HG02973 (cell line): ENCODE results near the gene ACVR1.
"Not testable (repeated sequence)": the region's sequence is repeated elsewhere in the genome, so short reads cannot be mapped to it uniquely, and the experiment has no call there.

Experiments used
- ATAC-seq: cut with Tn5 transposase; IDR thresholded peaks from one replicate; pipeline ENCODE4 v1.9.1; 2021; ENCODE audit warnings: moderate library complexity; ENCODE audit not compliant: unreplicated experiment

ACVR1 gene

DNA sequence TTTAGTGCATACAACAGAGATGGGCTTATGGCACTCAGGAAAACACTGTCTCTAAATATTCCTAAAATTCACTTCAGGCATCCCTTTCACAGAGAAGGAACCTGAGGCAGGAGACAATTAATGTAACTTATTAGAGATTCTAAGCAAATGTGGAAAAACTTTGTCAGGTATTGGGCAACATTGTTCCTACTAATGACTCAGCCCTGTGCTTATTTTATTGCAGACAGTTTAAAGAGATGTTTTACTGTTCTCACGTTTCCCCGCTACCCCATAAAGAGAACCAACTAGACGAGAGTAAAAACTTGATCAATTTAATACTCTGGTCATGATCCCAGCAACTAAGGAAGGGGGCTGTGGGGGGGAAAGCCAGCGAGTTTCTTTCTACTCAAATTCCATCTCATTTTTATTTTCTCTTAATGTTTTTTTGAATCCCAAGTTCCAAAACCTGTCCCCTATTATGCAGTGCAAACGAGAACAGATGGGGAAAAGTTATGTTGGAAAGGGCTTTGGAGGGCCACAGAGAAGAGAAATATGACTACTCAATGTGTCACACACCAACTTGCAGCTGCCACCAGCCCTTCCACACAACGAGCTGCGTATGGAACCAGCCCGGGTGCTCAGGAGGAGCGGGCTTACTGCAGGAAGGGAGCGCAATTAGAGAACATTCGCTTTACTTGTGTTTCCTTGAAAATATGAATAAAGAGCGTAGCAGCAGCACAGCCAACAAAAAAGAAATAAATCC lies 18.7 kb upstream of the ACVR1 start:
- ATAC-seq: no peak

DNA sequence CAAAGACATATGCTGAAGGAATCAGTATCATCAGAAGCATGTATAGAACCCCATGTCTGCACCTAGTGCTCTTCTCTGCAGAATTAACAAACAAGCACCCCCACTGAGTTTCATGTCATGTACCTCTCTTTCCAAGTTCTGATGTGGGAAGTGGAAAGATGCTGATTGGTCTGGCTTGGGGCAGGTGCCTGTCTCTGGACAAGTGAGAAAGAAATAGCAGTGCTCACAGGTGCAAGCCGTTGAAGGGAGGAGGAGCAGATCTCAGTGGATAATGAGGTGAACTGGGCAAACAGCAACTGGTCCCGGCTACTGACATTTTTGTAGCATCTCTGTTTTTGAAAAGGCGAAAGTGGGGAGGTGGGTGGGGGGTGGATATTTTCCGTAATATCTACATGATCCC lies 17.5 kb upstream of the ACVR1 start:
- ATAC-seq: no peak

DNA sequence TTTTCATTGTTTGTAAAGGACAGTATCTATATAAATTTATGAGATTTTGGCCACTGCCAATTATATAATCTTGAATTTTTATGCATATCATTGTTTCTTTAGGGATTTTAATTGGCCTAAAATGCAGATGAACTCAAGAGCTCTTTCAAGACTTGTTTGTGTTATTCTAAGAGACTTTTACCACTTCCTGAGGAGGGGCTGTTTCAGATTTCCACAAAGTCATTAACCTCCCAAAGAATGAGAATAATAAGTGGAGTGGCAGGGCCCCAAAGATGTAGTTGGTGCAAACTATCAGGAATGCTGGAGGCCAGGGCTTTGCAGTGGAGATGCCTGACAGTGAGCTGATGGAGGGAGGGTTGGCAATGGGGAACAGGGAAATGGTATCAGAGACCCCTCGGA lies 15.5 kb upstream of the ACVR1 start:
- ATAC-seq: no peak

DNA sequence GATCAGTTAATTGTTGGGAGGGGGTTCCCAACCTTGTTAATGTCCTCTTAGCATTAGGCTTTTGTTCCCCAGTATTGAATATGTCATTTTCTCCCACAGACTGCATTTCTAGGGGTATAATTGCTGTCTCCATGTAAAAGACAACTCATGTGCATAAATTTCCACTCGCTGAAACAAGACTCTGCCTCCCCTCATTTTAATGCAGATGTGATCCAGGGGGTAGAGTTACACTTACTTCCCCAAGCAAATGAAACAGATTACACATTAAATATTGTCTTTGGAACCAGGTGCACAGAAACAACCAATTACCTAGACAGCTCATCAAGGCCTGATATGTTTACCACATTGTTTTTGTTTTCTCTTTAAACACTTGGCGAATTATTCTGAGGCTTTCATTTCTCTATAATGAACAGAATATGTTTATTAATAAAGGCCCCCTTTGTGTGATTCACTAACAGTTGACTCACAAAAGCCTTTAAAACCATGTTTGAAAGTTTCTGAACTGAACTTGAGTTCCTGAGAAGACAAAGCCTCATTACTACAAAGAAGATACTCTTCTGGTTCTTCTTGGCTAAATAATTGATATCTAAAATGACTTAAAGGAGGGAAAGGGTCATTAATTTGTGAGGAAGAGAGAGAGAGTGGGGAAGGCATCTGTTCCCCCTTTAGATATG lies 15.0 kb upstream of the ACVR1 start:
- ATAC-seq: no peak

DNA sequence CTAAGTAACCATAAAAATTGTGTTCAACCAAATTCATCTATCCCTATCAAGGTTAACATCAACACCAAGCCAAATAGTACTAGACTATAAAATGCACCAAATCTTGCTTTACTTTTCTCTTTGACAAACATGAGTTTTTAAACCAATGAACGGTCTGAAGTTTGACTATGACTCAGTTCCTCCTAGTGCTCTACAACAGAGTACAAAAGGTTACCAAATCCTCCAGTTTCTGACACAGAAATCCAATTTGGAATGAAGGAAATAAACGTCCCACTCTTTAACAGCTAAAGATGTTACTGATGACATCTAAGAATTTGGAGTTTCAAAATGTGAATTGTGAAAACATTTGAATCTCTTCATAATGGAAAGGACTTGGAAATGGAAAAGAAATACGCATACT lies 11.8 kb upstream of the ACVR1 start:
- ATAC-seq: no peak

DNA sequence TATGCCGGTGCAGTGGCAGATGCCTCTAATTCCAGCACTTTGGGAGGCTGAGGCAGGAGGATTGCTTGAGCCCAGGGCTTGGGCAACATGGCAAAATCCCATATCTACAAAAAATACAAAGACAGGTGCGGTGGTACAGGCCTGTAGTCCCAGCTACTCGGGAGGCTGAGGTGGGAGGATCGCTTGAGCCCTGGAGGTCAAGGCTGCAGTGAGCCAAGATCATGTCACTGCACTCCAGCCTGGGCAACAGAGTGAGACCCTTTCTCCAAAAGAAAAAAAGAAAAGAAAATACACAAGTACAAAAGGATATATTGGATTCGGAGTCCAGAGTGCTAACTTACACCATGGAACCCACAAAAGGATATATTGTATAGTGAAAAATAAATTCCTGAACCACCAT lies 8.4 kb upstream of the ACVR1 start:
- ATAC-seq: not testable (repeated sequence)

DNA sequence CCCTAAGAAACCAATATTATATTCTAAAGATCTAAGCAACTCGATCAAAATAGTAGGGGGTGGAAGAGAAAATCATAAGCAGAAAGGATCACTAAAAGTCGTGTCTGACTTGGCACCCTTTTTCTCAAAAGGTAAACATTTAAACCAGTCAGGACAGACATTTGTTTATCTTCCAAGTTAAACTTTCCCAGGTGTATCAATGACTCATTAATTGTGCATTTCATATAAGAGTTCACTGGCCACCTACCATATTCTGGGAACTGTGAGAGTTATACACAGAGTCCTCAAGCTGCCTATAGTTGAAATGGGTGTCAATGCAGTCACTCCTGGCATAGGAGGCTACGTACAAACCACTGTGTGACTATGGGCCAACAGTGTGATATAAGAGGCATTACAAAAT lies 4.8 kb upstream of the ACVR1 start:
- ATAC-seq: no peak

DNA sequence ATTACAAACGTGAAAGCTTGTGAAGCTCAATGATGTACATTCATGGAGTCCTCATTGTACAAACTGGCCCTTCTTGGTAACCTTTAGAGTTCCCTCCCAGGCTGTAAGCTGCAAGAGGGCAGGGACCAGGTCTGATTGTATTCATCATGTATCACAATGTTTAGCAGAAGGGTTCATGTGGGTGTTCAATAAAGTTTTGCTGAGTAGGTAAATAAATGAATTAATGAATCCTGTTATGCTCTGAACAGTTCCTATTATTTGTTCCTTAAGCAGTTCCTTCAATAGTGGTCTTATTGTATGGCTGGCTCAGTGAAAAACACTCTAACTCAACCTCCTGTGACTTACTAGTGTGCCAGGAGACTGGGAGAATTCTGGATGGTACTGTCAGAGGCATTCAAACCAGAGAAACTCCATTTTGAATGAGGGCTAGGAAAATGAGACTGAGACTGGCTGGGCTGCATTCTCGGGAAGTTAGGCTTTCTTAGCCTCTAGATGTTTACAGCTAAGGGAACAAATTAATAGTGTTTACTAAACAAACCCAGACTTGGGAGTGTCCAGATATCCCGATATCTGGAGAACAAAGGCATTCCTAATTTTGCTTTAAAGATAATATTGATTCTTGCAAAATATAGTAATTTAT lies 1.8 kb upstream of the ACVR1 start:
- ATAC-seq: no peak

DNA sequence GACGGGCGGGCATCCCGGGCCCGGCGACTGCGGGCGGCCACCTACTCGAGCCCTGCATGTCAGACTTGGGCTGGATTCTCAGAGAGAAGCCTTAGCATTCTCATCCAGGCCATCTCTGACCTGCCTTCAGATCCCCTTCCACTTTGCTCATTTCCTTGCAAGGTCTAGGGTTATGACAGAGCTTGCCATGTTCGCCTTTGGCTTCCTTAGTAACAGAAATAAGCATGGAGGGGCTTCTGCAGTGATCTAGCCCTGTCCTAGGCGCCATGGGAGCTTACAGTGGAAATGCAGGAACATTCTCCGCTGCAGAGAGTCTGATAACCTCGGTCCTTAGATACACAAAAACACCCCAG lies 632 bp upstream of the ACVR1 start:
- no peak for ATAC-seq

DNA sequence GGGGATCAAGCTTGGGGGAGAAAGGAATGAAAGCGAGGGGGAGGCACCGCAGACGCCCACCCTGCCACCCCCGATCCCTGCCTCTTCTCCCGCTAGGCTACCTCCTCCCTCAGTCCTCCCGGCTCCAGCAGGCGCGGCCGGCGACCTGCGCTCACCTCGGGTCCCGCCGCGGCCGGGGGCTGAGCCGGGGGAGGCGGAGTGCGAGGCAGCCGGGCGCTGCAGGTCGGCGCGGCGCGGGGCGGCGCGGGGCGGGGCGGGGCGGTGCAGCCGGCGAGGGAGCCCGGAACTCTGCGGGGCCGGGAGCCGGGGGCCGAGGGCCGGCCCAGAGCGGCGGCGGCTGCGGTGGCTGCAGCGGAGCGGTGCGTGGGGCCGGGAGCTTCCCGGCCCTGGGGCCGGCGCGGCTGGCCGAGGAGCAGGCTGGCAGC lies 477 bp downstream of the ACVR1 start:
- peak; percentile 42 for ATAC-seq

DNA sequence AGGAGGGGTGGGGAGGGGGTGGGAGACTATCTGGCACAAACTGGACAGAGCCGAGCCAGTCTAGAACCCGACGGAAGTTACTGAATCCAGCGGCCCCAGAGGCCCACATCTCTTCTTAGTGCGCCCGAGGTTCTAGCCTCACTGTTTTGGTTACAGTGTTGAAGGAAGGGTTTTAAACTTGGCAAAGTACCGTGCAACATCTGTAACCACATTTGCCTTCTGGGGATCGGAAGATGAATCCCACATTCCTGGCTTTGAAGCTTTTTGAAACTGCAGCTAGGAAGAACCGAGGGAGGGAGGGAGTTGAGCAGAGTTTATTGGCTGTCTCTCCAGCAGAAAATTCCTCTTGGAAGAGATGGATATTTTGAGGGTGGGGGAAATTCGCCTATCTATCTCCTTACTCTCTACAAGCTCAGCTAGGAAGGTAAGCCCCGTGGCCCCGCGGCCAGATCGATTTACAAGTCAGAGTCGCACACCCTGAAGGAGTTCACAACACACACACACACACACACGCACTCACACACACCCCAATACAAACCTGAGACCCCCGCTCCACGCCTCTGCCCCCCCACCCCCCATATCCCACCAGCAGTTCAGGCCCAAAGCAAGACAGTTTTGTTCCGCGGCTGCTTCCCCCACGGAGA lies 1.0 kb downstream of the ACVR1 start:
- no peak for ATAC-seq

DNA sequence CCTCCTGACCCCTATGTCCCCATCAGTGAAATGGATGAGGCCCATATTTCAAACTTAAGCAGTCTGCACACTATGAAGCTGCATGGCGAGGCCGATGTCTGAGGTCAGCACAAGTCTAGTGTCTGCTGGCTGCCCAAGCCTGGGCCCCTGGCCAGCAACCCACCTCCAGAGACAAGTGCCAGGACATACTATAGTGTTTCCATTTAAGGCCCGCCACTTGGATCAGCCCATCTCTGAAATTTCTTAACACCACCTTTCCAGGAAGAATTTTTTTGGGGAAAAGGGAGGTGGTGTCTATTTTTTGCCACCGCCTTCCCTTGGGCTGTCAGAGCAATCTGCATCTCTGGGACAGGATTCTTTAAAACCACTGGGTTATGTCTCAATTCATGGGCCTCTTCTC lies 1.8 kb downstream of the ACVR1 start:
- ATAC-seq: no peak

DNA sequence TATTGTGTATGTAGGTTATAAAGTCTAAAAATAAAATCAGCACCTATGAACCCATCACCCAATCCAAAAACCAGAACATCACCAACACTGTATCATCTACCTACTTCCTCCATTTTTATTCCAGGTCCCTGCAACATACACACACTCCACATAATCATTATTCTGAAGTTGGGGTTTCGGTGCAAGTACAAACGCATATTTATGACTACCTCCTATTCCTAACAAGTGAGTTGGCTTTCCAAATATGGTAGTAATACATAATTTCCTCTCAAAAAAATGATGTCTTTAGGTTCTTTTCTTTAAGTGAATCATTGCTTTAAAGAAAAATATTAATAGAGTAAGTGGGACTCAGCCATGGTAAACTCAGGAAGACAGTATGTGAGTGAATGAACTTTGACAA lies 3.3 kb downstream of the ACVR1 start:
- ATAC-seq: no peak

DNA sequence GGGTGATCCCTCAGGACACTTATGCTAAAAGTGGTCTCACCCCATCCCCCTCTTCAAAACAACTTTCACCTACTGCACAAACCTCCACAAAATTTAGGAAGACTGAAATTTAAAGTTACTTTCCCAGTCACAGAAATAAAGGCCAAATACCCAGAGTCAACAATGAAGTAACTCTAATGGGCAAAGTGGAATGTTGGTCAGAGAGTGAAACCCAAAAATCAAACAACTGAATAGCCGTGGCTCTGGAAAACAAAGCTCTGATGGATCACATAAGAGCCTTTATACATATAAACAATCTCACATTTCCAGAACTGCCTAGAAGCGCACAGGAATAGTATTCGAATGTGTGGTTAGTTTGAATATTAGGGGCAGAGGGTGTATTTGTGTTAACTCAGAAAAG lies 4.7 kb downstream of the ACVR1 start:
- ATAC-seq: no peak

DNA sequence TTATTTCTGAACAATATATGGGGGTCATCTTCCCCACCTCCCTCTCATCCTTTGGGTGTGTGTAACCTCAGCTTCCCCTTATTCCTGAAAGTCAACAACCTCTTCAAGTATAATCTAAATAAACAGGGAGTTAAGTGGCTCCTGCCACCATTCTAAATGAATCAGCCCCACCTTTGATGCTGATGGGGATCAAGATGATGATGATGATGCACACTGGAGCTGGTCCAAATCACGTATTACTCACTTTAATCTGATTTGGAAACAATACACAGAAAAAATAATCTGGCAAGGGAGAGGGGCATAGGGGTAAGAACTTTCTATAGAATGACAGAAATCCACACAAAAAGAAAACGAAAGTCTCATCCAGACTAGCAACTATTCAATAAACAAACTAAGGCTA lies 7.1 kb downstream of the ACVR1 start:
- no peak for ATAC-seq

DNA sequence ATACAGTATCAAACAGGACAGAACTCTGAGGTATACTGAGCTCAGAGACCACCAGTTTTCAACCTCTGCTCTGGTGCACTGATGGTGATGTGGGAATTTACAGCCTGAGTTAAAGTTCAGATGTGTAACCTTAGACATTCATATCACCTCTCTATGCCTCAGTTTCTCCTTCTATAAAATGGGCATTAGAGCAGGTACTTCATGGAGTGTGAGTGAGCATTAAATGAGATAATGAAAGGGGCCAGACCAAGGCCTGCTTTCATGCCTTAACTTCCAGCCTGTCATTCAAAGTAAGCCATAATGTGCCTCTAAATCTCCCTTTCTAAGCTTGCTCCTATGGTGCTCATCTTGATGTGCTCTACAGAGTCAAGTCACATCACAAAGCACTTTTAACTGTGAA lies 8.4 kb downstream of the ACVR1 start:
- ATAC-seq: no peak

DNA sequence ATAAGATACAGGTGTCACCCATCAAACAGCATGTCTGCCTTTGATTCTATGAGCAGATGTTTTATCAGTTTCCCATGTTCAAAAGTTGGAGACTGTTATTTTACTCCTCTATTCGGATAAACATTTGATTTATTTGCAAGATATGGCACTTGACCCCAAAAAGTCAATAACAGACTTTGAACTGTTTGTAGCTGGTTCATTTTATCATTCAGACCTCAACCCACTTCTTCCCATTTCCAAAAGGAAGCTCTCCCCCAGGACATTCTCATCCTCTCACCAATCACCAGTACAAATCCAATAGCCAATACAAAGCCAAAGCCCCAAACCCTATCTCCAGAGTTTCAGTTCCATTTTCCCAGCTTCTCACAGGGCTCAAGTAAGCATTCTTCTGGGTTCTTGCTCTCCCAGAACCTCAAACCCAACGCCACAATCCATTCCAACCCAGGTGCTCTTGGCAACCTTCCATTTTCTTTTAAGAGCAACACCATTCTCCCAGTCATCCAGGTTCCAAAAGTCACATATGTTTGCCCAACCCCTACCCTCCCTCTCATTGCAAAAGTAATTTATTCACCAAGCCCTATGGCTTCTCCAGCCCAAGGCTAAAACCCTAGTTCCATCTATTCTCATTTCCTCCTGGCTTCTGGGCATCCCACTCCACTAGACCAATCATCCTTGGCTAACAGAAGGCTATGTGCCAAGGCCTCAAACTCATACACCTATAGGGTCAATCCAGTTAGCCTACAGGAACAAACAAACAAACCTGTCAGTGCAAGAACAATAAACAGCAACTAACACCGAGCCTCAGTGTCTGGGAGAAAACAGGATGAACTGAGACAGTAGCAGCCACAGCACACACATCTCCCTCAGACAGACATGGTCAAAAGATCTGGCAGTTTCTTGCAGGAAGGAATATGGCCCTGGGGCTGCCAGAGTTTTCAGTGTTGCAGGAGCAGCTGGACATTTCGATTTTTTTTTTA lies 9.2 kb downstream of the ACVR1 start:
- ATAC-seq: no peak

DNA sequence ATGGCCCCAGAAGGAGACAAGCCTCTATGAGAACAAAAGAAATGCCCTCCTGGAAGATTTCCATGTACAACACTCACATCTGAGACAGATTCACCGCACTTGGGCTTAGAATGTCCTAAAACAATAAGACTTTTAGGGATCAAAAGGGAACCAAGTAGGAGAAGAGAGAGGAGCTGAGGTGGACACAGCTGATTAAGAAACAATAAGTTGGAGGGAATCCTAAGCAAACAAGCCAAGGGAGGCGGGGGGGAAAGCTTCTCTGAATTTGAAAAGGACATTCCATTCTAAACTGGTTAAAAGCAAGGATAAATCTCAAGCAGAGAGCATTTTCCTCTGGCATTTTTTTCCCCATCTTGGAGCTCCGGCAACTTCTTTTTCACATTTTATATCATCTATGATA lies 9.9 kb downstream of the ACVR1 start:
- no peak for ATAC-seq

DNA sequence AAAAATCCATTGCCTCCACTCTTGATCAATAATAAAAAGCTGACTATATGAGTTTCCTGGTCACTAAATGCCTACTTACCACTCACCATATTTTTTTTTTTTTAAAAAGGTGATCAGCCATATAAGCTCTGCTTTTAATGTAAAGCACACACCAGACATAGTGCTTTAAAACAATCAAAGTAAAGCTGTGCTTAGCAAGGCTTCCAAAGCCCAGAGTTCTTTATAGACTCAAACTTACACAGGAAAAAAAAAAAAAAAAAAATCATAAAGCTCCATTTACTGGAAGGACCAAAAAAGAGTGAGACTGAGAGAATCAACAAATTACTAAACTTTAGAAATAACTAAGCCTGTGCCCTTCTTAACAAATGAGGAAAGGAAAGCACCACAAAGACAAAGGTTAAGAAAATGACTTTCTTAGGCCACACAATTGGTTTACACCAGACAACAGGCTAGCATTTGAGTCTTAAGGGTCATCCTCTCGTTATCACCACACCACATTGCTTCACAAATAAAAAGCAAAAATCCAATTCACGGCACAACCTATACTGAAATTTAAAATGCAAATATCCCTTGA lies 11.2 kb downstream of the ACVR1 start:
- ATAC-seq: no peak

DNA sequence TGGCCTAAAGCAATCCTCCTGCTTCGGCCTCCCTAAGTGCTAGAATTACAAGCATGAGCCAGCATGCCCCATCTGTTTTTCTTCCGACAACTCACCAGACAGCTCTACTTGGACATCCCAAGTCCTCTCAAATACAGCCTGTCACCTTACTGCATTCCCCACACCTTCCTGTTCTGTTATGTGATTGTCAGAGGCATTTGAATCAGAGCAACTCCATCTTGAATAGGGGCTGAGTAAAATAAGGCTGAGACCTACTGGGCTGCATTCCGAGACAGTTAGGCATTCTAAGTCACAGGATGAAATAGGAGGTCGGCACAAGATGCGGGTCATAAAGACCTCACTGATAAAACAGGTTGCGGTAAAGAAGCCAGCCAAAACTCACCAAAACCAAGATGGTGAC lies 17.3 kb downstream of the ACVR1 start:
- no peak for ATAC-seq
